Measurements from ENCODE around the gene NPPB. TPM values are rescaled to one million over a fixed set of nuclear protein-coding genes. Genes with fewer than 3 reads are reported as not detected.

Gene NPPB
- total RNA-seq, 1 experiment from 2014 or later, result not detected

DNA sequence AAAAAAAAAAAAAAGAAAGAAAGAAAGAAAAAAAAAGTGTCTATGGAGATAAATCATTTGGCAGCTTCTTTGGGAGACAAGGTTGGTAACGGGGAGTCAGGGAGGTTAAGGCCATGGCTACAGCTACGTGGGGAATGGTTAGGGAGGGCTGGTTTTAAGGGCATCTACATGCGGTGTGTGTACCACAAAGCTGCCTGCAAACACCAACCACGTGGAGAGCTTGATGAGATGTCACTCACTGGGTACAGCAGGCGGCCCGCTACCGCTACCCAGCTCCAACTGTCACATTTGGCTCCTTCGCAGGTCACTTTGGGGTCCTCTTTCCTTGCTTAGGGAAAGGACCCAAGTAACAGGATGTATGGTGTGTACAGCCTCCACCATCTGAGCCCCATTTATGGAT is 4.2 kb downstream of the NPPB start:
- CTCF ChIA-PET, result interaction anchor here (0.8 to 3.0 kb wide), 7 partner anchors 13 to 112 kb away, joined by 3 to 12 read pairs (median 6); no protein-coding TSS in a partner anchor

DNA sequence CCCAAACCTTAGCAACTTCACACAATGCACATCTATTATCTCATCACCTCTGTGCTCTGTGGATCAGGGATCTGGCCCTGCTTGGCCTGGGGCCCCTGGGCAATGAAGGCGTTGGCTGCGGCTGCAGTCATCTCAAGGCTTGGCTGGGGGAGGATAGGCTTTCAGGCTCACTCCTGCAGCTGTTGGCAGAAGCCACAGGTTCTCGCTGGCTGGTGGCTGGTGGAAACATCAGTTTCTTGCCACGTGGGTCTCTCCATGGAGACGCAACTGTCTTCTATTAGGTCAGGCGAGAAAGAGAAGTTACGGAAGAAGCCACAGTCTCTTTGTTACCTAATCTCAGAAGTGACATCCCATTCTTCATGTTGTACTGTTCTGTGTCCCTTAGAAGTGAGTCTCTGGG is 7.6 kb downstream of the NPPB start:
- TF ChIP-seq, protein P1, sequence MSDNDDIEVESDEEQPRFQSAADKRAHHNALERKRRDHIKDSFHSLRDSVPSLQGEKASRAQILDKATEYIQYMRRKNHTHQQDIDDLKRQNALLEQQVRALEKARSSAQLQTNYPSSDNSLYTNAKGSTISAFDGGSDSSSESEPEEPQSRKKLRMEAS (CRISPR knock-in tag; IDR thresholded peaks at IDR 0.05), result no peak
- TF ChIP-seq GABPB1 (CRISPR knock-in tag; IDR thresholded peaks at IDR 0.05) (no peak), ESRRA (CRISPR knock-in tag; IDR thresholded peaks at IDR 0.05; ENCODE audit: borderline replicate concordance) (no peak), MXD4 (CRISPR knock-in tag; IDR thresholded peaks at IDR 0.05; ENCODE audit: borderline replicate concordance) (no peak), USF2 (CRISPR knock-in tag; IDR thresholded peaks at IDR 0.05) (no peak), OVOL2 (CRISPR knock-in tag; IDR thresholded peaks at IDR 0.05; ENCODE audit: borderline replicate concordance) (no peak), ATF6 (CRISPR knock-in tag; IDR thresholded peaks at IDR 0.05) (no peak), TP53 (CRISPR knock-in tag; IDR thresholded peaks at IDR 0.05) (no peak), NFYB (CRISPR knock-in tag; conservative IDR thresholded peaks at IDR 0.05; ENCODE audit: low read depth) (no peak), FOXJ3 (CRISPR knock-in tag; IDR thresholded peaks at IDR 0.05; ENCODE audit: borderline replicate concordance) (no peak)
- TF ChIP-seq, protein P2, sequence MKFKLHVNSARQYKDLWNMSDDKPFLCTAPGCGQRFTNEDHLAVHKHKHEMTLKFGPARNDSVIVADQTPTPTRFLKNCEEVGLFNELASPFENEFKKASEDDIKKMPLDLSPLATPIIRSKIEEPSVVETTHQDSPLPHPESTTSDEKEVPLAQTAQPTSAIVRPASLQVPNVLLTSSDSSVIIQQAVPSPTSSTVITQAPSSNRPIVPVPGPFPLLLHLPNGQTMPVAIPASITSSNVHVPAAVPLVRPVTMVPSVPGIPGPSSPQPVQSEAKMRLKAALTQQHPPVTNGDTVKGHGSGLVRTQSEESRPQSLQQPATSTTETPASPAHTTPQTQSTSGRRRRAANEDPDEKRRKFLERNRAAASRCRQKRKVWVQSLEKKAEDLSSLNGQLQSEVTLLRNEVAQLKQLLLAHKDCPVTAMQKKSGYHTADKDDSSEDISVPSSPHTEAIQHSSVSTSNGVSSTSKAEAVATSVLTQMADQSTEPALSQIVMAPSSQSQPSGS (CRISPR knock-in tag; IDR thresholded peaks at IDR 0.05; ENCODE audit: borderline replicate concordance, low read depth), result no peak
- TF ChIP-seq, protein P3, sequence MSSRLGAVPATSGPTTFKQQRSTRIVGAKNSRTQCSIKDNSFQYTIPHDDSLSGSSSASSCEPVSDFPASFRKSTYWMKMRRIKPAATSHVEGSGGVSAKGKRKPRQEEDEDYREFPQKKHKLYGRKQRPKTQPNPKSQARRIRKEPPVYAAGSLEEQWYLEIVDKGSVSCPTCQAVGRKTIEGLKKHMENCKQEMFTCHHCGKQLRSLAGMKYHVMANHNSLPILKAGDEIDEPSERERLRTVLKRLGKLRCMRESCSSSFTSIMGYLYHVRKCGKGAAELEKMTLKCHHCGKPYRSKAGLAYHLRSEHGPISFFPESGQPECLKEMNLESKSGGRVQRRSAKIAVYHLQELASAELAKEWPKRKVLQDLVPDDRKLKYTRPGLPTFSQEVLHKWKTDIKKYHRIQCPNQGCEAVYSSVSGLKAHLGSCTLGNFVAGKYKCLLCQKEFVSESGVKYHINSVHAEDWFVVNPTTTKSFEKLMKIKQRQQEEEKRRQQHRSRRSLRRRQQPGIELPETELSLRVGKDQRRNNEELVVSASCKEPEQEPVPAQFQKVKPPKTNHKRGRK (CRISPR knock-in tag; IDR thresholded peaks at IDR 0.05; ENCODE audit: borderline replicate concordance), result no peak
- ATAC-seq (no peak), DNase-seq (ENCODE audit: low spot score) (no peak)
- no peak overlapping the region for H3K4me3 Mint-ChIP-seq
- no peaks in the 10 kb centered on the region; the same call in 1 of the 2 replicates for H3K27me3 Mint-ChIP-seq (ENCODE audit: low read depth)
- no peaks in the 10 kb centered on the region for H3K9me3 Mint-ChIP-seq
- peak overlapping the region; percentile 64; the same call in 1 of the 2 replicates for H3K27ac Mint-ChIP-seq
- ChIA-PET CTCF (interaction anchor here (1.2 kb wide), 1 partner anchor 9 kb away, joined by 4 read pairs; no protein-coding TSS in a partner anchor), POLR2A (no interaction called here)
- H3K4me1 Mint-ChIP-seq, result no peaks in the 10 kb centered on the region
- H3K36me3 Mint-ChIP-seq, result no peaks in the 10 kb centered on the region

More for the DNA sequence above, 4.2 kb downstream of the NPPB start:
- no peaks in the 10 kb centered on the region for H3K36me3 Mint-ChIP-seq
- ATAC-seq (no peak), DNase-seq (ENCODE audit: low spot score) (no peak)
- H3K4me1 Mint-ChIP-seq, result no peaks in the 10 kb centered on the region
- H3K27ac Mint-ChIP-seq, result no peak overlapping the region
- H3K4me3 Mint-ChIP-seq, result no peak overlapping the region
- TF ChIP-seq ZNF263 (CRISPR knock-in tag; IDR thresholded peaks at IDR 0.05; ENCODE audit: low read depth) (no peak), GRHL2 (CRISPR knock-in tag; IDR thresholded peaks at IDR 0.05; ENCODE audit: insufficient replicate concordance, severe bottlenecking) (no peak)
- TF ChIP-seq, protein P4, sequence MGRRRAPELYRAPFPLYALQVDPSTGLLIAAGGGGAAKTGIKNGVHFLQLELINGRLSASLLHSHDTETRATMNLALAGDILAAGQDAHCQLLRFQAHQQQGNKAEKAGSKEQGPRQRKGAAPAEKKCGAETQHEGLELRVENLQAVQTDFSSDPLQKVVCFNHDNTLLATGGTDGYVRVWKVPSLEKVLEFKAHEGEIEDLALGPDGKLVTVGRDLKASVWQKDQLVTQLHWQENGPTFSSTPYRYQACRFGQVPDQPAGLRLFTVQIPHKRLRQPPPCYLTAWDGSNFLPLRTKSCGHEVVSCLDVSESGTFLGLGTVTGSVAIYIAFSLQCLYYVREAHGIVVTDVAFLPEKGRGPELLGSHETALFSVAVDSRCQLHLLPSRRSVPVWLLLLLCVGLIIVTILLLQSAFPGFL (CRISPR knock-in tag; IDR thresholded peaks at IDR 0.05; ENCODE audit: borderline replicate concordance), result no peak
- peaks cover 31% of the 10 kb centered on the region for H3K27me3 Mint-ChIP-seq (ENCODE audit: low read depth)
- POLR2A ChIA-PET, result interaction anchor here (1.2 kb wide), 1 partner anchor 55 kb away, joined by 3 read pairs; no protein-coding TSS in a partner anchor
- no peaks in the 10 kb centered on the region for H3K9me3 Mint-ChIP-seq

Data from WTC11 (cell line).